Suprapubic skin (tissue), 3 donors: ENCODE measurements around the gene SLC13A5.

Experiments
- CTCF ChIP-seq, 2 donors: fragments of 200-600 bp in 1 of 2; fragments of 450-650 bp in 1 of 2; sonication (generic) in 1 of 2; IDR thresholded peaks; one replicate each; pipeline ENCODE4 v1.5.1; 2016 to 2019; ENCODE audit warnings: antibody characterized with exemption in 2 of 2, mild to moderate bottlenecking in 1 of 2, moderate library complexity in 1 of 2
- POLR2A ChIP-seq, 2 donors: fragments of 450-650 bp; IDR thresholded peaks; one replicate each; pipeline ENCODE4 v1.6.1; 2017; ENCODE audit warnings: antibody characterized with exemption in 2 of 2, mild to moderate bottlenecking in 2 of 2, moderate library complexity in 2 of 2

- TF ChIP-seq CTCF (IDR thresholded peaks at IDR 0.05), result no peak
- no peak for TF ChIP-seq POLR2A (IDR thresholded peaks at IDR 0.05)
Measured at GRCh38 chr17:6683081-6683684, 30.0 kb downstream of the SLC13A5 start.
